Mucosa of rectum (tissue), 2 donors: Measurements from ENCODE around the gene TYW1B.
"Not testable (repeated sequence)": the region's sequence is repeated elsewhere in the genome, so short reads cannot be mapped to it uniquely, and the experiment has no call there.

Experiments used
- H3K27ac ChIP-seq, 2 donors: one replicate each; pipeline ENCODE4 v1.7.0; 2013; ENCODE audit warnings: inconsistent platforms in 2 of 2, low read depth in 2 of 2, low read length in 2 of 2
- H3K27me3 ChIP-seq, 2 donors: one replicate each; pipeline ENCODE4 v1.7.0; 2013; ENCODE audit warnings: low read length in 2 of 2; ENCODE audit not compliant: control insufficient read depth in 2 of 2, insufficient read depth in 2 of 2
- H3K36me3 ChIP-seq, 2 donors: one replicate each; pipeline ENCODE4 v1.7.0; 2013; ENCODE audit warnings: low read length in 2 of 2; ENCODE audit not compliant: control insufficient read depth in 2 of 2, insufficient read depth in 2 of 2
- H3K4me1 ChIP-seq, 2 donors: one replicate each; pipeline ENCODE4 v1.7.0; 2013; ENCODE audit warnings: low read length in 2 of 2, mild to moderate bottlenecking in 1 of 2; ENCODE audit not compliant: control insufficient read depth in 2 of 2, insufficient read depth in 2 of 2
- H3K4me3 ChIP-seq, 2 donors: one replicate each; pipeline ENCODE4 v1.7.0; 2013; ENCODE audit warnings: low read length in 2 of 2
- H3K9ac ChIP-seq, 2 donors: one replicate each; pipeline ENCODE4 v1.7.0; 2013; ENCODE audit warnings: low read length in 2 of 2, low read depth in 1 of 2, mild to moderate bottlenecking in 1 of 2
- H3K9me3 ChIP-seq, 2 donors: one replicate each; pipeline ENCODE4 v1.7.0; 2013; ENCODE audit warnings: low read length in 2 of 2; ENCODE audit not compliant: control insufficient read depth in 2 of 2
- donor health status: healthy.
- donor health status: Normal muscosa, but diverticular disease.

TYW1B gene

DNA sequence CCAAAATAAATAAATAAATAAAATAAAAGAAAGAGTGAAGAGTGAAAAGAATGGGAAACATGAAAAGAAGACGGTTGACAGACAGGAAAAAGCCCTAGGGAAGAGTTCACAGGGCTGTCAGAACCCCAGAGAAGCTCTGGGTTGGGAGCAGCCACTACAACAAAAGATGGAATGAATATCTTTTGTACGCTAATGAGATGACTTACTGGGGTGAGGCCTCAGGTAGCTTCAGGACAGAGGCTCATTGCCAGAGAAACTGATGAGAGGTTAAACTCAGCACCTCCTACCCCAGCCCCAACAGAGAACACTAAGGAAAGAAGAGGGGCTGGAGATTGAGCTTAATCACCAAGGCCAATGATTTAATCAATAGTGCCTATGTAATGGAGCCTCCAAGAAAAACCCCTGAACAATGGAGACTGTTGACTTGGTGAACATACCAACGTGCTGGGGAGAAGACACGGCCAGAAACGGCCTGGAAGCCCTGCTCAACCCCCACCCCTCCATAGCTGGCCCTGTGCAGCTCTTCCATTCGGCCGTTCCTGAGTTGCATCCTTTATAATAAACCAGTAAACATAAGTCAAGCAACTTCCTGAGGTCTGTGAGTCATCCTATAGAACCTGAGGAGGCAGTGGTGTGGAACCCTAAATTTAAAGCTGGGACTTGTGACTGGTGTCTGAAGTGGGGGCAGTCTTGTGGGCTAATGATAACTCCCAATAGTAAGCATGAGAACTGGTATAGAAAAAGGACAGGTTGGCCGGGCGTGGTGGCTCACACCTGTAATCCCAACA, 11.4 kb downstream of the TYW1B start:
- not testable (repeated sequence) for H3K4me1 ChIP-seq, H3K4me3 ChIP-seq, H3K27me3 ChIP-seq, H3K36me3 ChIP-seq, H3K9ac ChIP-seq, H3K9me3 ChIP-seq, H3K27ac ChIP-seq

DNA sequence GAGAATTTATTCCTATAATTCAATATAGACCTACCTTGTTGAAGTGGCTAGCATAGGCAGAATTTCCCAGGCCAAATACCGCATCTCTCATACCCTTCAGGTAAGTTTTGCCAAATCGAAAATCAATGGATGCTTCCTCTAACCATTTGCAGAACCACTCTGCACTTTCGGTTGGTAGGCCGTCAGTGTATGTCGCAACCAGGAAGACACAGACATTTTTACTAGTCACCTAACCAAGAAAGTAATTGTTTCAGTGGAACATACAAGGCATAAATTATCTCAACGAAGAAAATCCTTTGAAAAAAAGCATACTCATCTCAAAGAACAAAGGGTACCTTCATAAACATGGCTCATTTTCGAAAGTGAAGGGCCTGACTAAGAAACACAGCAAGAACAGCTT, 17.6 kb downstream of the TYW1B start:
- not testable (repeated sequence) for H3K9ac ChIP-seq, H3K27me3 ChIP-seq, H3K27ac ChIP-seq, H3K9me3 ChIP-seq, H3K4me3 ChIP-seq, H3K4me1 ChIP-seq
- peaks cover 11% of the 10 kb centered on the region in 2 donors for H3K36me3 ChIP-seq

DNA sequence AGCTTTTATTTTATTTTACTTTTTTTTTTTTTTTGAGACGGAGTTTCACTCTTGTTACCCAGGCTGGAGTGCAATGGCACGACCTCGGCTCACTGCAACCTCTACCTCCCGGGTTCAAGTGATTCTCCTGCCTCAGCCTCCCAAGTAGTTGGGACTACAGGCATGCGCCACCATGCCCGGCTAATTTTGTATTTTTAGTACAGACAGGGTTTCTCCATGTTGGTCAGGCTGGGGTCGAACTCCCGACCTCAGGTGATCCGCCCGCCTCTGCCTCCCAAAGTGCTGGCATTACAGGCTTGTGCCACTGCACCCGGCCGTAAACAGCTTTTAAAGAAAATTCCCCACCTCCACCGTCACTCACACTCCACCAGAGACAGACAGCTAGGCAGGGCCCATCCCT, 19.5 kb downstream of the TYW1B start:
- not testable (repeated sequence) for H3K4me3 ChIP-seq, H3K4me1 ChIP-seq, H3K27me3 ChIP-seq, H3K9me3 ChIP-seq, H3K27ac ChIP-seq, H3K9ac ChIP-seq
- H3K36me3 ChIP-seq, result peaks cover 11% of the 10 kb centered on the region in 2 donors

DNA sequence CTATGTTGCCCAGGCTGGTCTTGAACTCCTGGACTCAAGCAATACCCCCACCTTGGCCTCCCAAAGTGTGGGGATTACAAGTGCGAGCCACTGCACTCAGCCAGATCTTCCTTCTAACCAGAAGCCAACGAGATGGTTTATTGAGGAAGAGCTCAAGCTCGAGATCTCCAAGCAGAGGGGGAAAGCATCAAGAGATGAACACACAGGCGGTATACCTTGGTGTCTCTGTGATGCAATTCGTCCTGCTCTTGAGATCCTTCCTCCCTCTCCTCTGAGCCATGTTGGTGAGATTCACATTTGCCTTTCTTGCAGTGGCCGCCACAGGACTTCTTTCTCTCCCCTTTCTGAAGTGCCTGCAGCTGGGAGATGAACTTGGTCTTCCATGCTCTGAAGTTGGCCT, 21.1 kb downstream of the TYW1B start:
- H3K27ac ChIP-seq, H3K27me3 ChIP-seq, H3K4me1 ChIP-seq, H3K9me3 ChIP-seq, H3K9ac ChIP-seq, H3K4me3 ChIP-seq: not testable (repeated sequence)
- H3K36me3 ChIP-seq, result peaks cover 11% of the 10 kb centered on the region in 2 donors

DNA sequence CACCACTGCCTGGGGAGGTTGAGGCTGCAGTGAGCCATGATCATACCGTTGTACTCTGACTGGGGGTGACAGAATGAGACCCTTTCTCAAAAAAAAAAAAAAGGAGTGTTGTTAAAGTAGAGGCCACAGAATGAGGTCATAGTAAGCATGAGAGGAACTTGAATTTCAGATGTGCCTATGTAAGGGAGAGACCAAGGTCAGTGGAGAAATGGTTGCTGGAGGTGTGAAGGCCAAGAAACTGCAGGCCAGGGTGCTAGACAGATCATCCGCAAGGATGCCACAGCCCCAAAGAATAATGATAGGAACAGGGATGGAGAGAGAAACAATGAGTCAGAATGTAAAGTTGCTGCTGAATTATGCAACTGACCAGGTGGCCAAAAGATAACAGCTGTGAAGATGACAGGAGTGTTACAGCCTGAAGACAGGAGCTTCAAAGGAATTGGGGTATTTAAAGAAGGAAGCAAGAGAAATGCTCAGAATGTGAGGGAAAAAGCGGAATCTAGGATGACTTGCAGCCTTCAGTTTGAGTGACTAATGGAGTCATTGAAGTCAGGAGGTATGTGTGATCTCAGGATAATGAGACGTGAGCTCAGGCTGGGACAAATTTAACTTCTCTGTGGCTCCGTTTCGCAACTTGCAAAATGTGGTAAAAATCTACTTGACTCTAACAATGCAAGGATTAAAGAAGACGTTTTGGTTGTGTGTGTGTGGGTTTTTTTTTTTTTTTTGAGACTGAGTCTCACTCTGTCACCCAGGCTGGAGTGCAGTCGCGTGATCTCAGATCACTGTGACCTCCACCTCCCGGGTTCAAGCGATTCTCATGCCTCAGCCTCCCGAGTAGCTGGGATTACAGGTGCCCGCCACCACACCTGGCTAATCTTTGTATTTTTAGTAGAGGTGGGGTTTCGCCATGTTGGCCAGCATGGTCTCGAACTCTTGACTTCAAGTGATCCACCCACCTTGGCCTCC, 22.2 kb downstream of the TYW1B start:
- Histone ChIP-seq H3K4me3 (no peak overlapping the region), H3K27me3 (no peaks in the 10 kb centered on the region), H3K27ac (no peak overlapping the region), H3K36me3 (peaks cover 11% of the 10 kb centered on the region in 2 donors), H3K9me3 (no peaks in the 10 kb centered on the region), H3K4me1 (no peaks in the 10 kb centered on the region), H3K9ac (no peak overlapping the region)

DNA sequence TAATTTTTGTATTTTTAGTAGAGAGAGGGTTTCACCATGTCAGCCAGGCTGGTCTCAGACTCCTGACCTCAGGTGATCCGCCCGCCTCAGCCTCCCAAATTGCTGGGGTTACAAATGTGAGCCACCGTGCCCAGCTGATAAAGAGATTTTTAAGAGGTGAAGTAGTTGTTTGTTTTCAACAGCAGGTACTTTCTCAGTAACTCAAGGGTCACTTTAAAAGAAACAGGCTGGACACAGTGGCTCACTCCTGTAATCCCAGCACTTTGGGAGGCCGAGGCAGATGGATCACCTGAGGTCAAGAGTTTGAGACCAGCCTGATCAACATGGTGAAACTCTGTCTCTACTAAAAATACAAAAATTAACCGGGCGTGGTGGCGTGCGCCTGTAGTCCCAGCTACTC, 24.2 kb downstream of the TYW1B start:
- H3K27ac ChIP-seq, H3K9ac ChIP-seq, H3K4me1 ChIP-seq, H3K27me3 ChIP-seq, H3K9me3 ChIP-seq, H3K4me3 ChIP-seq: not testable (repeated sequence)
- peaks cover 11% of the 10 kb centered on the region in 2 donors for H3K36me3 ChIP-seq

DNA sequence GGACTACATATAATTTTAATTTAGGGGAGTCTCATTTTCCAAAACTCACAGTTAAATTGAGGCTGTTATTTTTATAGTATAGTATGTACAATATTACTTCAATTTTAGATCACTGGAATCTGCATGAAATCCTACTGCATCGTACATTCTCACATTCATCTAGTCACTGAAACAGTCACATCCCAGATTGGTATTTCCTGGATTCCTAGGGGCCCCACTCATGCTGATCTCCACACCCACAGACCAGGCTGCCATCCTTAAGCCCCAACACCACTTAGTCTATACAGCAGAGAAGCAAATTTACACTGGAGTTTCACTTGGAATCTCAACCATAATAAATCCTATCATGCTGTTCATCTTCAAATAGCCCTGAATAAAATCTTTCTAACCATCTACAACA, 26.4 kb downstream of the TYW1B start:
- not testable (repeated sequence) for H3K27me3 ChIP-seq, H3K9ac ChIP-seq, H3K4me3 ChIP-seq, H3K4me1 ChIP-seq, H3K27ac ChIP-seq, H3K9me3 ChIP-seq
- peaks cover 6 to 13% of the 10 kb centered on the region in 2 donors for H3K36me3 ChIP-seq

DNA sequence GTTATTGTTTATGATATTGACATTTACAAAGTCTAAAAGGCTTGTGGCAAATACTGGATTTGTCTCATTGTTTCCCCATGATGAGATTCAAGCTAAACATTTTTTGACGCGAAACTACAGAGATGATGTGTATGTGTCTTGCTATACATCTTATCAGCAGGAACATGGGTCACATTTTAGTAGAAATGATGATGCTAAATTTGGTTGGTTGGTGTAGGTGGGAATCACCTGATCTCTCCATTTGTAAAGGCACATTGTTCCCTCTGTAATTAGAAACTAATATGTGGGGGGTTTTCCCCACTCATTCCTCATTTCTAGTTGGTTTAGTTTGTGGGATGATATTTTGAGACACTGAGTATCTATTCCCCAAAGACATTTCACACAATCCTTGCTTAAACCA, 32.6 kb downstream of the TYW1B start:
- H3K9me3 ChIP-seq, H3K9ac ChIP-seq, H3K36me3 ChIP-seq, H3K4me1 ChIP-seq, H3K4me3 ChIP-seq, H3K27ac ChIP-seq, H3K27me3 ChIP-seq: not testable (repeated sequence)

DNA sequence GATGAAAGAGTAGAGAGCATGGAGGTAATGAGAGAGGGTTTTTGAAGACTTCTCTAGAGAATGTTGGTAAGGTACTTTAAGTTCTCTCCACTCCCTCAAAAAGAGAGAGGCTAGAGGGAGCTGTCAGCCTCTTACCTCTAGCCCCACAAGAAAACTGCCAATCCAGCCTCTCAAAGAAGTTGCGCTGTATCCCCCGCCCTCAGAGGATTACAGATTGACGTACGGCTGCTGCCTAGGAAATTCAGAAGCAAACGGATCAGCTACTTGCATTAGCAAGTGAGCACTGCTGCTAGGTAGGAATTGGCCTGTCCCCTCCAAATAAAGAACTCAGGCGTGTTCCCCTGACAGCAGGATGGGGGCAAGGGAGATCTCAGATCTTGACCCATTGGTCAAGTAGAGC, 34.2 kb downstream of the TYW1B start:
- no peaks in the 10 kb centered on the region for H3K4me1 ChIP-seq
- H3K9ac ChIP-seq, result no peak overlapping the region
- H3K27me3 ChIP-seq, result no peaks in the 10 kb centered on the region
- peaks cover 0 to 6% of the 10 kb centered on the region in 2 donors for H3K36me3 ChIP-seq
- no peak overlapping the region for H3K4me3 ChIP-seq
- no peak overlapping the region for H3K27ac ChIP-seq
- H3K9me3 ChIP-seq, result no peaks in the 10 kb centered on the region

DNA sequence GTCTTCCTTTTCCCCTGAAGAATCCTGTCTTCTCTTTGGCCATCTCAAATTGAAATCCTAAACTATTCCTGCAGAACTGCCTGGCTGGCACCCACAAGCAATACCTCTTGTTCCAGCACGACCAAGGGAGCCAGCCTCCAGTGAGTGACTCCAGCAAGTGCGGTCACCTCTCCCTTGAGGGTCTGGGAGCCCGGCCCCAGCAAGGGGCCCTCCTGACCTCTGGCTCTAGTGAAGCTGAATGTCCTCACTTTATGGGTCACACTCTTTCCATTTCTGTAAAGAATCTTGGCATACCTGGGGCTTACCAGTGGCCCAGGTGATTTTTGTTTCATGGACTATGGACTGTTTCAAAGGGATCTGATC, 37.3 kb downstream of the TYW1B start:
- H3K27ac ChIP-seq, H3K9me3 ChIP-seq, H3K36me3 ChIP-seq, H3K27me3 ChIP-seq, H3K4me3 ChIP-seq, H3K9ac ChIP-seq, H3K4me1 ChIP-seq: not testable (repeated sequence)
